Endothelial cell of umbilical vein (primary cell): ENCODE data around the gene MIB1. TPM values are rescaled to one million over a fixed set of nuclear protein-coding genes. Genes with fewer than 3 reads are reported as not detected.

ENCODE experiments used
- BruUV-seq: library from RNA; stranded (reverse); fragments of 400-500 nt; replicated peaks from 2 replicates; lab custom pipeline; 2021; lab: Mats Ljungman, UMichigan
- CTCF ChIA-PET: fragments of 300-600, 350-600 bp; sonication (Branson Sonifier 250); formaldehyde crosslinking; loops from one replicate; lab custom pipeline; 2021; ENCODE audit warnings: antibody characterized with exemption, inconsistent platforms; lab: Charles Lee
- POLR2A ChIA-PET: fragments of 300-600, 350-600 bp; sonication (Branson Sonifier 250); formaldehyde crosslinking; loops from one replicate; lab custom pipeline; 2021; ENCODE audit warnings: antibody characterized with exemption, inconsistent platforms; lab: Charles Lee
- DNase-seq: peaks from one replicate; pipeline ENCODE4 v3.0.0-alpha.2; 2011; ENCODE audit warnings: low read depth, low spot score
- FAIRE-seq: peaks from 2 replicates; lab custom pipeline; 2011; peaks lifted over from hg19 to GRCh38; lab: Jason Lieb, UNC
- H2AFZ ChIP-seq: 2 replicates; pipeline ENCODE4 v1.6.0; 2012; ENCODE audit warnings: low read depth, low read length, control low read depth, inconsistent platforms
- H3K27ac ChIP-seq: 2 replicates; pipeline ENCODE4 v1.5.1; 2011; ENCODE audit warnings: low read depth, mild to moderate bottlenecking, control low read depth, low read length, moderate library complexity; ENCODE audit not compliant: insufficient read depth
- H3K27me3 ChIP-seq, 2 experiments: 2 replicates each; pipeline versions ENCODE4 v1.6.0 to v1.6.1; 2011; ENCODE audit warnings: low read length in 2 of 2, mixed read lengths in 1 of 2; ENCODE audit not compliant: control insufficient read depth in 2 of 2, insufficient read depth in 2 of 2
- H3K36me3 ChIP-seq, 2 experiments: 2 replicates in 1 of 2; 3 replicates in 1 of 2; pipeline ENCODE4 v1.5.1; 2011; ENCODE audit warnings: low read length in 2 of 2, mild to moderate bottlenecking in 1 of 2, moderate library complexity in 1 of 2; ENCODE audit not compliant: control insufficient read depth in 2 of 2, insufficient read depth in 2 of 2; ENCODE audit errors: extremely low read depth in 1 of 2
- H3K4me1 ChIP-seq: 3 replicates; pipeline ENCODE4 v1.5.1; 2011; ENCODE audit warnings: mild to moderate bottlenecking, low read length; ENCODE audit not compliant: control insufficient read depth, insufficient read depth; ENCODE audit errors: extremely low read depth
- H3K4me2 ChIP-seq: 2 replicates; pipeline ENCODE4 v1.6.1; 2011; ENCODE audit warnings: low read length, control low read depth, mixed read lengths; ENCODE audit not compliant: insufficient read depth
- H3K4me3 ChIP-seq, 3 experiments: fragments of 200-600 bp in 1 of 3; sonication (generic), shearing (Covaris generic) in 1 of 3; replicated peaks in 1 of 3; 2 replicates each; pipeline ENCODE4 v1.5.1; 2011 to 2016; ENCODE audit warnings: control low read depth in 3 of 3, low read length in 3 of 3, mild to moderate bottlenecking in 2 of 3, inconsistent platforms in 1 of 3, low read depth in 1 of 3, moderate library complexity in 1 of 3; ENCODE audit not compliant: insufficient read depth in 1 of 3
- H3K79me2 ChIP-seq: 2 replicates; pipeline ENCODE4 v1.6.0; 2012; ENCODE audit warnings: low read length, inconsistent platforms; ENCODE audit not compliant: control insufficient read depth, insufficient read depth
- H3K9ac ChIP-seq: replicated peaks from 2 replicates; pipeline ENCODE3; 2011; ENCODE audit warnings: low read length, control low read depth; ENCODE audit not compliant: insufficient read depth; ENCODE audit errors: extremely low read depth
- H3K9me1 ChIP-seq: replicated peaks from 3 replicates; pipeline ENCODE4 v1.6.0; 2011; ENCODE audit warnings: mild to moderate bottlenecking, low read length; ENCODE audit not compliant: control insufficient read depth, insufficient read depth; ENCODE audit errors: extremely low read depth
- H3K9me3 ChIP-seq: replicated peaks from 2 replicates; pipeline ENCODE4 v1.5.1; 2012; ENCODE audit warnings: low read length, inconsistent platforms; ENCODE audit not compliant: control insufficient read depth, insufficient read depth
- H4K20me1 ChIP-seq: replicated peaks from 2 replicates; pipeline ENCODE3; 2011; ENCODE audit warnings: mild to moderate bottlenecking, low read length; ENCODE audit not compliant: control insufficient read depth, insufficient read depth; ENCODE audit errors: extremely low read depth
- EZH2 ChIP-seq: IDR thresholded peaks from 2 replicates; pipeline ENCODE4 v1.6.1; 2012; ENCODE audit warnings: borderline replicate concordance, low read depth, mild to moderate bottlenecking, moderate library complexity, low read length, inconsistent platforms; ENCODE audit not compliant: severe bottlenecking
- FOS ChIP-seq: IDR thresholded peaks from 2 replicates; pipeline ENCODE4 v1.6.1; 2011; ENCODE audit warnings: mild to moderate bottlenecking, low read length, moderate library complexity, borderline replicate concordance; ENCODE audit not compliant: insufficient read depth
- GATA2 ChIP-seq: IDR thresholded peaks from 2 replicates; pipeline ENCODE4 v1.7.0; 2011; ENCODE audit warnings: low read depth, mild to moderate bottlenecking, moderate library complexity, mixed read lengths, low read length; ENCODE audit not compliant: insufficient read length, insufficient read depth
- JUN ChIP-seq: IDR thresholded peaks from 2 replicates; pipeline ENCODE4 v1.6.1; 2011; ENCODE audit warnings: borderline replicate concordance, low read depth; ENCODE audit not compliant: insufficient read length, insufficient read depth
- MAX ChIP-seq: IDR thresholded peaks from 2 replicates; pipeline ENCODE4 v1.6.1; 2011; ENCODE audit not compliant: insufficient read depth, insufficient read length
- MYC ChIP-seq: IDR thresholded peaks from one replicate; pipeline ENCODE4 v1.6.1; 2011; ENCODE audit warnings: mild to moderate bottlenecking, low read depth, low read length
- POLR2A ChIP-seq: IDR thresholded peaks from 2 replicates; pipeline ENCODE4 v1.6.1; 2012; ENCODE audit warnings: low read depth, mild to moderate bottlenecking, control low read depth, low read length
- POLR2AphosphoS5 ChIP-seq: IDR thresholded peaks from 2 replicates; pipeline ENCODE4 v1.6.1; 2012; ENCODE audit warnings: low read depth, mild to moderate bottlenecking, control low read depth, low read length, moderate library complexity; ENCODE audit not compliant: insufficient read depth
- dilution Hi-C: fragments of 300-500 bp; cut with MboI; formaldehyde crosslinking; loops from one replicate; pipeline ENCODE4 v1.15.0; 2019; ENCODE audit warnings: low sequenced_read_pairs; ENCODE audit not compliant: extremely low pct_ligation_motif_present
- intact Hi-C: fragments of 100-400 bp; cut with micrococcal nuclease; formaldehyde crosslinking; loops from one replicate; pipeline ENCODE4 v1.10.0; 2022
- polyA plus RNA-seq, 4 experiments: library from polyadenylated mRNA; depleted of rRNA in 3 of 4; stranded (reverse) in 3 of 4; unstranded in 1 of 4; fragments of >200 nt; gene quantifications; 2 replicates each; pipeline versions ENCODE4 v1.2.1 to v1.2.3, GENCODE V29; 2011 to 2012; ENCODE audit warnings: missing spikeins in 1 of 4
- total RNA-seq: library from RNA; stranded (reverse); gene quantifications from 2 replicates; pipeline ENCODE4 v1.2.3, GENCODE V29; 2021
- TF ChIP-seq, protein P1 (sequence below), 2 donors: IDR thresholded peaks; 1 replicate in 1 of 2; 2 replicates in 1 of 2; pipeline ENCODE4 v1.5.1; 2011; ENCODE audit warnings: low read length in 2 of 2, mild to moderate bottlenecking in 2 of 2, moderate library complexity in 2 of 2, control low read depth in 1 of 2, inconsistent platforms in 1 of 2, low read depth in 1 of 2; ENCODE audit not compliant: insufficient read depth in 1 of 2; ENCODE audit errors: extremely low read depth in 1 of 2

Gene MIB1
- total and polyA plus RNA-seq, 2 donors (not counting 3 experiments of a cell fraction or from before 2014, with no cell fraction given), result 6.3 to 37.5 TPM

- H3K27me3 ChIP-seq, result peaks cover 0 to 3% of the 10 kb centered on the region in 2 experiments
- no peak overlapping the region for H3K9ac ChIP-seq
- FAIRE-seq (no peak), DNase-seq (no peak)
- ChIA-PET CTCF (interaction anchor here (1.3 to 1.5 kb wide), 3 partner anchors 24 to 106 kb away, joined by 3 to 4 read pairs (median 3); no protein-coding TSS in a partner anchor), POLR2A (interaction anchor here (1.0 kb wide), 1 partner anchor 26 kb away, joined by 4 read pairs; no protein-coding TSS in a partner anchor)
- H3K9me3 ChIP-seq, result no peaks in the 10 kb centered on the region
- no peaks in the 10 kb centered on the region for H3K36me3 ChIP-seq
- H2AFZ ChIP-seq, result no peak overlapping the region
- TF ChIP-seq MAX, result no peak
- TF ChIP-seq FOS, result no peak
- TF ChIP-seq POLR2A, result no peak
- no peak for TF ChIP-seq GATA2
- no peak for TF ChIP-seq POLR2AphosphoS5
- TF ChIP-seq JUN, result no peak
- TF ChIP-seq, protein P1, sequence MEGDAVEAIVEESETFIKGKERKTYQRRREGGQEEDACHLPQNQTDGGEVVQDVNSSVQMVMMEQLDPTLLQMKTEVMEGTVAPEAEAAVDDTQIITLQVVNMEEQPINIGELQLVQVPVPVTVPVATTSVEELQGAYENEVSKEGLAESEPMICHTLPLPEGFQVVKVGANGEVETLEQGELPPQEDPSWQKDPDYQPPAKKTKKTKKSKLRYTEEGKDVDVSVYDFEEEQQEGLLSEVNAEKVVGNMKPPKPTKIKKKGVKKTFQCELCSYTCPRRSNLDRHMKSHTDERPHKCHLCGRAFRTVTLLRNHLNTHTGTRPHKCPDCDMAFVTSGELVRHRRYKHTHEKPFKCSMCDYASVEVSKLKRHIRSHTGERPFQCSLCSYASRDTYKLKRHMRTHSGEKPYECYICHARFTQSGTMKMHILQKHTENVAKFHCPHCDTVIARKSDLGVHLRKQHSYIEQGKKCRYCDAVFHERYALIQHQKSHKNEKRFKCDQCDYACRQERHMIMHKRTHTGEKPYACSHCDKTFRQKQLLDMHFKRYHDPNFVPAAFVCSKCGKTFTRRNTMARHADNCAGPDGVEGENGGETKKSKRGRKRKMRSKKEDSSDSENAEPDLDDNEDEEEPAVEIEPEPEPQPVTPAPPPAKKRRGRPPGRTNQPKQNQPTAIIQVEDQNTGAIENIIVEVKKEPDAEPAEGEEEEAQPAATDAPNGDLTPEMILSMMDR (IDR thresholded peaks at IDR 0.05; ENCODE audit: extremely low read depth in 1 of 2, insufficient read depth in 1 of 2, low read depth in 1 of 2, low read length in 2 of 2), result no peak
- TF ChIP-seq EZH2, result no peak
- no peak for TF ChIP-seq MYC
- H3K27ac ChIP-seq, result no peak overlapping the region
- H3K4me2 ChIP-seq, result no peak overlapping the region
- intact Hi-C loops (no loop called here), dilution Hi-C loops (no loop called here)
- no peak overlapping the region for H3K4me3 ChIP-seq
- H3K9me1 ChIP-seq, result no peaks in the 10 kb centered on the region
- no peaks in the 10 kb centered on the region for H3K79me2 ChIP-seq
- BruUV-seq, result no TSS peak
- H4K20me1 ChIP-seq, result no peaks in the 10 kb centered on the region
- H3K4me1 ChIP-seq, result no peaks in the 10 kb centered on the region
These were observed 26.1 kb upstream of the MIB1 start for GRCh38 chr18:21714474-21714873.
